Breast epithelium (tissue), 4 donors: ENCODE measurements around the gene LGALS7. TPM values are rescaled to one million over a fixed set of nuclear protein-coding genes. Genes with fewer than 3 reads are reported as not detected.
"Not testable (repeated sequence)": the region's sequence is repeated elsewhere in the genome, so short reads cannot be mapped to it uniquely, and the experiment has no call there.

Experiments
- DNase-seq, 2 donors: peaks; one replicate each; pipeline ENCODE4 v3.0.0-alpha.2; 2019; ENCODE audit warnings: low spot score in 2 of 2
- H3K27ac ChIP-seq, 2 donors: fragments of 200-600 bp; sonication (generic) in 1 of 2; one replicate each; pipeline ENCODE4 v1.5.1; 2016 to 2019; ENCODE audit warnings: mild to moderate bottlenecking in 1 of 2
- H3K27me3 ChIP-seq, 2 donors: fragments of 200-600 bp; sonication (generic) in 1 of 2; one replicate each; pipeline versions ENCODE4 v1.5.1 to v1.6.0; 2017 to 2019; ENCODE audit warnings: control low read depth in 1 of 2, mild to moderate bottlenecking in 1 of 2
- H3K36me3 ChIP-seq: fragments of 200-600 bp; one replicate; pipeline ENCODE4 v1.5.1; 2019
- H3K4me1 ChIP-seq, 2 donors: fragments of 200-600 bp; sonication (generic); one replicate each; pipeline ENCODE4 v1.5.1; 2016 to 2019; ENCODE audit warnings: control low read depth in 1 of 2
- H3K4me3 ChIP-seq, 3 donors: fragments of 200-600 bp; sonication (generic); 1 replicate in 2 of 3; 2 replicates in 1 of 3; pipeline ENCODE4 v1.5.1; 2016 to 2019; ENCODE audit warnings: mild to moderate bottlenecking in 3 of 3, moderate library complexity in 2 of 3
- H3K9me3 ChIP-seq, 2 donors: fragments of 200-600 bp; sonication (generic) in 1 of 2; one replicate each; pipeline ENCODE4 v1.5.1; 2016 to 2019; ENCODE audit warnings: control low read depth in 1 of 2
- POLR2A ChIP-seq: fragments of 450-650 bp; IDR thresholded peaks from one replicate; pipeline ENCODE4 v1.6.1; 2016; ENCODE audit warnings: antibody characterized with exemption, mild to moderate bottlenecking, moderate library complexity
- POLR2AphosphoS5 ChIP-seq, 3 donors: sonication (generic); formaldehyde crosslinking; IDR thresholded peaks; one replicate each; pipeline ENCODE4 v1.6.1; 2017; ENCODE audit warnings: antibody characterized with exemption in 3 of 3
- intact Hi-C: fragments of 100-400 bp; cut with DNase I; formaldehyde crosslinking; loops from one replicate; pipeline ENCODE4 v1.15.1; 2023; ENCODE audit warnings: low total_unique reads
- total RNA-seq, 3 donors: library from RNA; depleted of rRNA; stranded (reverse); fragments of >200 nt; gene quantifications; one replicate each; pipeline ENCODE4 v1.1.0, GENCODE V29; 2016
- TF ChIP-seq, protein P1 (sequence below), 3 donors: fragments of 450-650 bp; IDR thresholded peaks; one replicate each; pipeline ENCODE4 v1.5.1; 2016 to 2017; ENCODE audit warnings: antibody characterized with exemption in 3 of 3, mild to moderate bottlenecking in 3 of 3, moderate library complexity in 3 of 3

LGALS7 gene
- total RNA-seq, 3 donors from 2014 or later, result 1.5 TPM; not detected in 2

DNA sequence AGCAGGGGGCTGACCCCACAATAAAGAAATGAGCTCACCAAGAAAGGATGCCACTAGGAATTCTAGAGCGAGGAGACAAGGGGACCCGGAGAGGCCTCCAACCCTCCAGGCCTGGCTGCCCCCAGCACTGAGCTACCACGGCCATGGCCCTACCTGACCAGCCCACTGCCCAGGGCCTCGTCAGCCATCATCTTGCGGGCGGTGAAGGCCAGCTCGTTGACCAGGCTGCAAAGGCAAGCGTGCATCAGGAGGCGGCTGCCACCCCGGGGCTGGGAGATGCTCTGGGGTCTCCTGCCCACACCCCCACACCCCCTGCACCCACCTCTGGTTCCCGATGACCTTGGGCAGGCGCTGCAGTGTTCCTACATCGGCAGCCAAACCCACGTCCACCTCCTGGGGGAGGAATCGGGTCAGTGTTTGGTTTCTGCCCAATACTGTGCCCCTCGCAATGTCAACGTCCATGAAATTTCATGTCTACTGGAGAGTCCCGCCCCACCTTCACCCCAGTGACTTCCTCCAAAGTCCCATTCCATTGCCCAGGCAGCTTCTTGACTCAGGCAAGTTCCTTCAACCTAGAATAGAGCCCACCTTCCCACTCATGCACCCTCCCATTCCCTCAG is 42.9 kb upstream of the LGALS7 start:
- no peaks in the 10 kb centered on the region for H3K9me3 ChIP-seq
- no peak for TF ChIP-seq POLR2AphosphoS5 (IDR thresholded peaks at IDR 0.05)
- no peak for TF ChIP-seq POLR2A
- TF ChIP-seq, protein P1, sequence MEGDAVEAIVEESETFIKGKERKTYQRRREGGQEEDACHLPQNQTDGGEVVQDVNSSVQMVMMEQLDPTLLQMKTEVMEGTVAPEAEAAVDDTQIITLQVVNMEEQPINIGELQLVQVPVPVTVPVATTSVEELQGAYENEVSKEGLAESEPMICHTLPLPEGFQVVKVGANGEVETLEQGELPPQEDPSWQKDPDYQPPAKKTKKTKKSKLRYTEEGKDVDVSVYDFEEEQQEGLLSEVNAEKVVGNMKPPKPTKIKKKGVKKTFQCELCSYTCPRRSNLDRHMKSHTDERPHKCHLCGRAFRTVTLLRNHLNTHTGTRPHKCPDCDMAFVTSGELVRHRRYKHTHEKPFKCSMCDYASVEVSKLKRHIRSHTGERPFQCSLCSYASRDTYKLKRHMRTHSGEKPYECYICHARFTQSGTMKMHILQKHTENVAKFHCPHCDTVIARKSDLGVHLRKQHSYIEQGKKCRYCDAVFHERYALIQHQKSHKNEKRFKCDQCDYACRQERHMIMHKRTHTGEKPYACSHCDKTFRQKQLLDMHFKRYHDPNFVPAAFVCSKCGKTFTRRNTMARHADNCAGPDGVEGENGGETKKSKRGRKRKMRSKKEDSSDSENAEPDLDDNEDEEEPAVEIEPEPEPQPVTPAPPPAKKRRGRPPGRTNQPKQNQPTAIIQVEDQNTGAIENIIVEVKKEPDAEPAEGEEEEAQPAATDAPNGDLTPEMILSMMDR (IDR thresholded peaks at IDR 0.05), result no peak
- peaks cover 5% of the 10 kb centered on the region for H3K36me3 ChIP-seq
- intact Hi-C loops, result no loop called here
- no peaks in the 10 kb centered on the region for H3K27me3 ChIP-seq
- H3K4me1 ChIP-seq, result no peaks in the 10 kb centered on the region
- no peak for DNase-seq
- H3K27ac ChIP-seq, result no peak overlapping the region
- no peak overlapping the region for H3K4me3 ChIP-seq

DNA sequence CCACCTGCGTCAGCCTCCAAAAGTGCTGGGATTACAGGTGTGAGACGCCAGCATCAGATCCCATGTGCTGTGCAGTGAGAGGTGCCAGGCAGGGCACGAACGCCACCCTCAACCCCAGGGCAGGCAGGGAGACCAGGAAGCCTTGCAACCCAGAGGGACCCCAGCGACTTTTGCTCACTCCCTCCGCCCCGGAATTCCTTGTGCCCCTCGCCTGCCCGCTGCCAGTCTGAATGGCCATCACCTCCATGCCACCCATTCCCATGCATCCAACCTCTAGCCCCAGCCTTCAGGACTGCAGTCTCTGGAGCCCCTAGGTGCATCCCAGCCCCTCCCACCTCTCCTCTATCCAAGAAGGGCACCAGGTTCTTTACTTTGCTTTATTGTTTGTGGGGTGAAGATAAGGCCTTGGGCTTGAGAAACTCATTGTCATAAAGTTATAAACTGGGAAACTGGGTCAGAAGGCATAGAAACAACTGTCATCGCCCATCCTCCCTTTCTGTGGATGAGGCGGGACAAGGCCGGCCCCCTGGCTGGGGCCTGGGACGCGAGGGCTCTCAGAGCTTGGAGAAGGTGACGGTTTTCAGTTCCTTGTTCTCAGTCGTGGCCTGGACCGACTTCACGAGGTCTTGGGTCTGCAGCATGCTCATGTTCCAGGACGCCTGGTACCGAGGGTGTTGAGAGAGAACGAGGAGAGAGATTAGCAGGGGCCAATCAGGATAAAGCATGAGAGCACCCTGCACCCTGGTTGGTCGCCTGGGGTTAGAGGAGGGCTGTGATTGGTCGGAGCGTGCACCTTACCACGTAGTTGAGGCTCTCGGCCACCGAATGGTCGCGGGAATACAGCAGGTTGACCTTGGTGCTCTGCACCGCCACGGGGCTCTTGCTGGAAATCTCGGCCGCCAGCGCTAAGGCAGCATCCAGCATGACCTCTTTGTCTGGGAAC is 42.0 kb upstream of the LGALS7 start:
- Histone ChIP-seq H3K4me3 (no peak overlapping the region), H3K4me1 (no peaks in the 10 kb centered on the region), H3K9me3 (no peaks in the 10 kb centered on the region), H3K27ac (no peak overlapping the region), H3K27me3 (no peaks in the 10 kb centered on the region), H3K36me3 (peaks cover 5% of the 10 kb centered on the region)
- TF ChIP-seq POLR2A, result no peak
- TF ChIP-seq, protein P1 (IDR thresholded peaks at IDR 0.05), result no peak
- TF ChIP-seq POLR2AphosphoS5 (IDR thresholded peaks at IDR 0.05), result no peak
- intact Hi-C loops, result no loop called here
- DNase-seq, result no peak

DNA sequence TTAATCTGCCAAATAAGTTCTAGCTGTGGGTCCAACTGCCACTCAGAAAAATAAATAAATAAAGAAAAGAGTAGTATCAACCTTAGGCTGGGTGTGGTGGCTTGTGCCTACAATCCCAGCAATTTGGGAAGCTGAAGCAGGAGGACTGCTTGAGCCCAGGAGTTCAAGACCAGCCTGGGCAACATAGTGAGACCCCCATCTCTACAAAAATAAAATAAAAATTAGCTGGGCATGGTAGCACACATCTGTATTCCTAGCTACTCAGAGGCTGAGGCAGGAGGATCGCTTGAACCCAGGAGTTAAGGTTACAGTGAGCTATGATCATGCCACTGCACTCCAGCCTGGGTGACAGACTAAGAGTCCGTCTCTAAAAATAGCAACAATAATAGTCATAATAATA is 40.6 kb upstream of the LGALS7 start:
- H3K4me3 ChIP-seq, H3K27me3 ChIP-seq, DNase-seq, intact Hi-C loops, H3K36me3 ChIP-seq, H3K27ac ChIP-seq, H3K9me3 ChIP-seq, H3K4me1 ChIP-seq: not testable (repeated sequence)

DNA sequence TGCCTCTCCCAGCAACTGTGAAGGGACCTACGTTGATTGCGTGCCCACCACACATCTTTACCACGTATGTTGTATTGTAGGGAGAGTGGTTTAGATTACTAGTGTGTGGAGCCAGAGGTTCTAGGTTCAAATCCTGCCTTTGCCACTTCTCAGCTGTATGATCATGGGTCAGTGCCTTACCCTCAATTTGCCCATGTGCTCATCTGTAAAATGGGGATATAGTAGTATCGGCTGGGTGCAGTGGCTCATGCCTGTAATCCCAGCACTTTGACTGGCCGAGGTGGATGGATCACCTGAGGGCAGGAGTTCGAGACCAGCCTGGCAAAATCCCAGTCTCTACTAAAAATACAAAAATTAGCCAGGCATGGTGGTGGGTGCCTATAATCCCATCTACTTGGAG is 40.0 kb upstream of the LGALS7 start:
- TF ChIP-seq POLR2AphosphoS5 (IDR thresholded peaks at IDR 0.05) (no peak), POLR2A (no peak)
- TF ChIP-seq, protein P1 (IDR thresholded peaks at IDR 0.05), result no peak
- no peaks in the 10 kb centered on the region for H3K4me1 ChIP-seq
- DNase-seq, result no peak
- intact Hi-C loops, result no loop called here
- H3K36me3 ChIP-seq, result peaks cover 5% of the 10 kb centered on the region
- H3K4me3 ChIP-seq, result no peak overlapping the region
- H3K27me3 ChIP-seq, result no peaks in the 10 kb centered on the region
- no peak overlapping the region for H3K27ac ChIP-seq
- H3K9me3 ChIP-seq, result no peaks in the 10 kb centered on the region

DNA sequence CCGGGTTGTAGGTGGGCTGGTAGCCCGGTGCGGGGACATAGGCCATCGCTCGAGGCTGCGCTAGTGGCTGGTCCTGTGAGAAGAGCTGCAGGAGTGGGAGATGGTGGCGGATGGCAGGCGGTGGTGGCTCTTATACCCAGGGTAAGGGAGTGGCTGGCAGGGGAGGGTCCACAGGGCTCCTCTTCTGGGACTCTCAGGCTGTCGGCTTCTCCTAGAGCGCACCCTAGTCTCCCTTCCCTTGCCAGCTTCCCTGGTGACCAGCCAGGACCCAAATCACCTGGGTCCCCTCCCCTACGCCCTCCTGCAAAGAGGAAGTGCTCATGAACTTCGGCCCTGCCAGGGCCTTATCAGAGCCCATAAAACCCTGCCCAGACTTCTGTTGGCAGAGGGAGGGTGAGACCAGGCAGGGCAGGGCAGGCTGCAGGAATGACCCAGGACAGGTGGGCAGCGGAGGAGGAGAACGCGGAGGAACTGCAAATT is 39.6 kb upstream of the LGALS7 start, which contains the start of gene LGALS4:
LGALS4 (minus strand) TSS at position 105 of the 480 bp plus-strand sequence; CDS start at position 46, 59 bp downstream.
- no peak for DNase-seq
- no peak within 1 kb of the TSS for H3K27ac ChIP-seq
- H3K4me3 ChIP-seq, result no peak within 1 kb of the TSS
- peaks cover 5% of the 10 kb centered on the region for H3K36me3 ChIP-seq
- H3K4me1 ChIP-seq, result no peaks in the 10 kb centered on the region
- H3K27me3 ChIP-seq, result no peaks in the 10 kb centered on the region
- intact Hi-C loops, result no loop called here
- H3K9me3 ChIP-seq, result no peaks in the 10 kb centered on the region
- TF ChIP-seq, protein P1 (IDR thresholded peaks at IDR 0.05), result no peak
- TF ChIP-seq POLR2A (no peak), POLR2AphosphoS5 (IDR thresholded peaks at IDR 0.05) (no peak)
